B cell (primary cell): ENCODE data around the gene MARCHF4. TPM values are rescaled to one million over a fixed set of nuclear protein-coding genes. Genes with fewer than 3 reads are reported as not detected.

ENCODE experiments used
- ATAC-seq: fragments of 200-7000 bp; cut with Tn5 transposase; one replicate; pipeline ENCODE4 v1.10.0; 2021; ENCODE audit warnings: low read depth, mild to moderate bottlenecking, moderate number of reproducible peaks, moderate library complexity
- CTCF ChIA-PET: fragments of 350-600 bp; sonication (Branson Sonifier 250); formaldehyde crosslinking; loops from one replicate; lab custom pipeline; 2021; ENCODE audit warnings: antibody characterized with exemption, inconsistent platforms; lab: Charles Lee
- POLR2A ChIA-PET: fragments of 350-600 bp; sonication (Branson Sonifier 250); formaldehyde crosslinking; loops from one replicate; lab custom pipeline; 2021; ENCODE audit warnings: antibody characterized with exemption; lab: Charles Lee
- DNase-seq: peaks from one replicate; pipeline ENCODE4 v3.0.0; 2013
- H2AFZ ChIP-seq: 2 replicates; pipeline ENCODE4 v1.6.1; 2012; ENCODE audit warnings: mild to moderate bottlenecking, low read depth, low read length; ENCODE audit not compliant: insufficient read depth, poor library complexity, severe bottlenecking
- H3K27ac ChIP-seq, 2 donors: 1 replicate in 1 of 2; 2 replicates in 1 of 2; pipeline ENCODE4 v1.5.1; 2012 to 2013; ENCODE audit warnings: low read length in 2 of 2, mild to moderate bottlenecking in 2 of 2, moderate library complexity in 1 of 2
- H3K27me3 ChIP-seq, 4 experiments: fragments of 200-600 bp in 1 of 4; sonication (generic) in 1 of 4; replicated peaks in 1 of 4; 1 replicate in 2 of 4; 2 replicates in 2 of 4; pipeline versions ENCODE4 v1.6.1 to v1.7.0; 2013 to 2016; ENCODE audit warnings: low read length in 3 of 4, mild to moderate bottlenecking in 2 of 4, mixed read lengths in 1 of 4, moderate library complexity in 1 of 4; ENCODE audit not compliant: insufficient read depth in 4 of 4, control insufficient read depth in 3 of 4; ENCODE audit errors: control extremely low read depth in 1 of 4
- H3K36me3 ChIP-seq, 2 experiments: replicated peaks in 1 of 2; 1 replicate in 1 of 2; 2 replicates in 1 of 2; pipeline versions ENCODE4 v1.6.1 to v1.7.1; 2013; ENCODE audit warnings: low read length in 1 of 2; ENCODE audit not compliant: insufficient read depth in 2 of 2, control insufficient read depth in 1 of 2; ENCODE audit errors: control extremely low read depth in 1 of 2, extremely low read depth in 1 of 2
- H3K4me1 ChIP-seq, 2 donors: fragments of 200-600 bp in 1 of 2; sonication (generic) in 1 of 2; 1 replicate in 1 of 2; 2 replicates in 1 of 2; pipeline versions ENCODE4 v1.5.1 to v1.6.1; 2013 to 2017; ENCODE audit warnings: low read length in 2 of 2; ENCODE audit not compliant: control insufficient read depth in 2 of 2, insufficient read depth in 2 of 2
- H3K4me2 ChIP-seq: replicated peaks from 2 replicates; pipeline ENCODE3; 2012; ENCODE audit warnings: mild to moderate bottlenecking, low read depth, low read length; ENCODE audit not compliant: poor library complexity, severe bottlenecking
- H3K4me3 ChIP-seq, 5 experiments: fragments of 200-600 bp in 1 of 5; sonication (generic) in 1 of 5; 1 replicate in 3 of 5; 2 replicates in 2 of 5; pipeline versions ENCODE4 v1.5.1 to v1.7.0; 2011 to 2016; ENCODE audit warnings: low read length in 4 of 5, mild to moderate bottlenecking in 4 of 5, low read depth in 2 of 5, control low read depth in 1 of 5, moderate library complexity in 1 of 5; ENCODE audit not compliant: insufficient read depth in 1 of 5; ENCODE audit errors: control extremely low read depth in 1 of 5, extremely low read depth in 1 of 5
- H3K79me2 ChIP-seq: fragments of 200-600 bp; sonication (generic); one replicate; pipeline ENCODE4 v1.6.0; 2016; ENCODE audit warnings: low read length; ENCODE audit not compliant: control insufficient read depth, insufficient read depth
- H3K9ac ChIP-seq: fragments of 200-600 bp; sonication (generic); 2 replicates; pipeline ENCODE4 v1.6.1; 2017; ENCODE audit warnings: mild to moderate bottlenecking, low read length, moderate library complexity
- H3K9me3 ChIP-seq, 3 donors: one replicate each; pipeline versions ENCODE4 v1.6.1 to v1.7.1; 2013; ENCODE audit warnings: low read length in 2 of 3; ENCODE audit not compliant: control insufficient read depth in 2 of 3, insufficient read depth in 1 of 3; ENCODE audit errors: control extremely low read depth in 1 of 3
- H4K20me1 ChIP-seq: 2 replicates; pipeline ENCODE4 v1.6.0; 2012; ENCODE audit warnings: mild to moderate bottlenecking, low read length; ENCODE audit not compliant: insufficient read depth, control insufficient read depth, poor library complexity, severe bottlenecking
- H3K27ac Mint-ChIP-seq: one replicate; pipeline ENCODE4 v1.8.0; 2021; ENCODE audit warnings: mixed read lengths
- H3K27me3 Mint-ChIP-seq: one replicate; pipeline ENCODE4 v1.8.0; 2021; ENCODE audit warnings: mixed read lengths
- H3K4me1 Mint-ChIP-seq: one replicate; pipeline ENCODE4 v1.8.0; 2021; ENCODE audit warnings: mixed read lengths
- H3K4me3 Mint-ChIP-seq: one replicate; pipeline ENCODE4 v1.8.0; 2021; ENCODE audit warnings: mixed read lengths
- H3K9me3 Mint-ChIP-seq: one replicate; pipeline ENCODE4 v1.8.0; 2022; ENCODE audit warnings: mixed read lengths; ENCODE audit not compliant: insufficient read depth
- CTCF ChIP-seq: fragments of 200-600 bp; IDR thresholded peaks from one replicate; pipeline ENCODE4 v1.8.0; 2022; ENCODE audit warnings: antibody characterized with exemption, mild to moderate bottlenecking
- EZH2 ChIP-seq: IDR thresholded peaks from 2 replicates; pipeline ENCODE4 v1.6.1; 2012; ENCODE audit warnings: borderline replicate concordance, low read depth, mild to moderate bottlenecking, moderate library complexity, low read length; ENCODE audit not compliant: insufficient read depth, poor library complexity, severe bottlenecking
- WGBS: methylation state at CpG from one replicate; pipeline ENCODE4 v1.1.5; 2013; ENCODE audit warnings: missing lambda C conversion rate; ENCODE audit not compliant: insufficient coverage; 5-methylcytosine and 5-hydroxymethylcytosine counted together
- intact Hi-C: fragments of 100-400 bp; cut with micrococcal nuclease; formaldehyde crosslinking; loops from one replicate; pipeline ENCODE4 v1.10.0; 2022
- polyA plus RNA-seq: library from polyadenylated mRNA; depleted of rRNA; stranded (reverse); fragments of >200 nt; gene quantifications from 2 replicates; pipeline ENCODE4 v1.2.3, GENCODE V29; 2012
- total RNA-seq, 2 donors: library from RNA; stranded (reverse); fragments of 120-200 nt in 1 of 2; gene quantifications; 1 replicate in 1 of 2; 2 replicates in 1 of 2; pipeline versions ENCODE4 v1.2.3 to v1.2.4, GENCODE V29; 2013 to 2022

The MARCHF4 gene
- total and polyA plus RNA-seq, 2 donors (not counting 1 experiment from before 2014, with no cell fraction given), result not detected

- Histone ChIP-seq H2AFZ (no peak overlapping the region), H3K27ac (no peak overlapping the region), H3K4me1 (peaks cover 8 to 19% of the 10 kb centered on the region in 2 donors), H3K4me2 (no peak overlapping the region), H3K27me3 (peaks cover 0 to 44% (median 37%) of the 10 kb centered on the region in 4 experiments), H3K36me3 (no peaks in the 10 kb centered on the region), H3K9ac (no peak overlapping the region), H3K9me3 (peaks cover 0 to 17% (median 0%) of the 10 kb centered on the region in 3 donors), H4K20me1 (no peaks in the 10 kb centered on the region), H3K4me3 (no peak overlapping the region), H3K79me2 (no peaks in the 10 kb centered on the region)
- ChIA-PET POLR2A (no interaction called here), CTCF (interaction anchor here (0.5 kb wide), 1 partner anchor 53 kb away, joined by 3 read pairs; no protein-coding TSS in a partner anchor)
- H3K27ac Mint-ChIP-seq, result no peak overlapping the region
- no peaks in the 10 kb centered on the region for H3K9me3 Mint-ChIP-seq
- H3K27me3 Mint-ChIP-seq, result peaks cover 72% of the 10 kb centered on the region
- no peak overlapping the region for H3K4me3 Mint-ChIP-seq
- H3K4me1 Mint-ChIP-seq, result peaks cover 12% of the 10 kb centered on the region
- DNase-seq, result no peak
- no peak for TF ChIP-seq CTCF
- TF ChIP-seq EZH2, result no peak
- ATAC-seq, result no peak
- intact Hi-C loops, result no loop called here
Measured at GRCh38 chr2:216373896-216374295, 1.6 kb upstream of the MARCHF4 start.

GRCh38 chr2:216372761-216373291, 543 bp upstream of the MARCHF4 start:
- no peak overlapping the region for H3K9ac ChIP-seq
- intact Hi-C loops, result no loop called here
- H3K4me3 ChIP-seq, result no peak overlapping the region
- Mint-ChIP-seq H3K27ac (no peak overlapping the region), H3K9me3 (no peaks in the 10 kb centered on the region), H3K4me3 (peak overlapping the region; percentile 21), H3K4me1 (peaks cover 12% of the 10 kb centered on the region), H3K27me3 (peaks cover 67% of the 10 kb centered on the region)
- ATAC-seq (no peak), DNase-seq (no peak)
- H3K27ac ChIP-seq, result no peak overlapping the region
- no peaks in the 10 kb centered on the region for H3K79me2 ChIP-seq
- H4K20me1 ChIP-seq, result no peaks in the 10 kb centered on the region
- peaks cover 0 to 17% (median 0%) of the 10 kb centered on the region in 3 donors for H3K9me3 ChIP-seq
- 67% methylated on average over 1 of the region's 6 CpGs for WGBS
- H3K4me1 ChIP-seq, result peaks cover 8 to 19% of the 10 kb centered on the region in 2 donors
- no peak overlapping the region for H2AFZ ChIP-seq
- no peaks in the 10 kb centered on the region for H3K36me3 ChIP-seq
- ChIA-PET CTCF (no interaction called here), POLR2A (no interaction called here)
- TF ChIP-seq CTCF (no peak), EZH2 (no peak)
- H3K4me2 ChIP-seq, result no peak overlapping the region
- H3K27me3 ChIP-seq, result peaks cover 0 to 54% (median 44%) of the 10 kb centered on the region in 4 experiments
